ENCODE measurements around the gene TPRN. TPM values are rescaled to one million over a fixed set of nuclear protein-coding genes. Genes with fewer than 3 reads are reported as not detected.

The TPRN gene
- total RNA-seq, 1 experiment from 2014 or later, result 6.0 TPM

DNA sequence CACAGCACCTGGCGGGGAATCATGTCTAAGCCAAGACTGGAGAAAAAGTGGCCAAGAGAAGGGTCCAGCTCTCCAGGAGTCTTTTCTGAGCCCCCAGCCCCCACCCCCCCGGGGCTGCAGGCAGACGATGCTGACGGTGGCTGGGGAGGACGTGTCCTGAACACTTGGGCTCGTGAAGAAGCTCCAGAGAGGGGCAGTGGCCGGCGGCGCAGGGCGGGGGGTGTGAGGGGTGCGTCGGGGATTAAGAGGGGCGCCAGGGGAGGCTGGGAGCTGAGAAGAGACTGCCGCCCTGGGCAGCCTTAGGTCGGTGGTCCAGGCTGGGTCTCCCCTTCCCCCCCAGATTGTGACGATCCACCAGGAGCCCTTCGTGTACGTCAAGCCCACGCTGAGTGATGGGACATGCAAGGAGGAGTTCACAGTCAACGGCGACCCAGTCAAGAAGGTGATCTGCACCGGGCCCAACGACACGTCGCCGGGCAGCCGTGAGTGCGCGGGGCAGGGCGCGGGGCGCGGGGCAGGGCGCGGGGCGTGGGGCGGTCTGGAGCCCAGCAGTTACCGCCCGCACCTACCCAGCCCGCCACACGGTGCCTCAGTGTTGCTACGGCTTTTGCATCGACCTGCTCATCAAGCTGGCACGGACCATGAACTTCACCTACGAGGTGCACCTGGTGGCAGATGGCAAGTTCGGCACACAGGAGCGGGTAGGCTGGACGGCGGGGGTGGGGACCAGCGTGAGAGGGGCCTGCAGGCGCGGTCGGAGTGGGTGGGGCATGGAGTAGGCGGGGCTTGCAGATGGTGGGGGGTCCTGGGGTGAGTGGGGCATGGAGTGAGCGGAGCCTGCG, 39.6 kb downstream of the TPRN start:
- Histone ChIP-seq H3K9me3 (replicated peaks) (no peaks in the 10 kb centered on the region), H3K36me3 (no peaks in the 10 kb centered on the region), H3K27ac (no peak overlapping the region), H3K27me3 (replicated peaks) (peaks cover 82% of the 10 kb centered on the region), H3K4me1 (replicated peaks) (peaks cover 12% of the 10 kb centered on the region), H3K4me3 (no peak overlapping the region)
- DNase-seq (ENCODE audit: low read depth in 1 of 2, low spot score in 2 of 2), result no peak

DNA sequence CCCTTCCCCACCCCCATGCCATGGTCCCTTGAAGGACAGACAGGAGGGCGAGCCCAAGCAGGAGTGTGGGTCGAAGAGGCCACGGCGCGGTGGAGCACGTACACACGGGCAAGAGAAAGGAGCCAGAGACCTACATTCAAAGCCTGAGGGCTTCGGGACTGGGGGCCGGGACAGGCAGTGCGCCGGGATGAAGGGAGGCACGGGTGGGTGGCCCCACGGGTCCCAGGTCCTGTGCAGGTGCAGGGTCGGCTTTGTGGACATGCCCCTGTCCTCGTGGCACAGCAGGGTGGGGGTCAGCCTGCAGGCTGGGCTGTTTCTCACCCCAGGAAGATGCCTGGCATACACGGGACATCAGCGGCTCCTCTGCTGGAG, 40.5 kb downstream of the TPRN start:
- Histone ChIP-seq H3K4me1 (replicated peaks) (peaks cover 12% of the 10 kb centered on the region), H3K27ac (no peak overlapping the region), H3K9me3 (replicated peaks) (no peaks in the 10 kb centered on the region), H3K36me3 (no peaks in the 10 kb centered on the region), H3K4me3 (no peak overlapping the region), H3K27me3 (replicated peaks) (peaks cover 73% of the 10 kb centered on the region)
- no peak for DNase-seq (ENCODE audit: low read depth in 1 of 2, low spot score in 2 of 2)

DNA sequence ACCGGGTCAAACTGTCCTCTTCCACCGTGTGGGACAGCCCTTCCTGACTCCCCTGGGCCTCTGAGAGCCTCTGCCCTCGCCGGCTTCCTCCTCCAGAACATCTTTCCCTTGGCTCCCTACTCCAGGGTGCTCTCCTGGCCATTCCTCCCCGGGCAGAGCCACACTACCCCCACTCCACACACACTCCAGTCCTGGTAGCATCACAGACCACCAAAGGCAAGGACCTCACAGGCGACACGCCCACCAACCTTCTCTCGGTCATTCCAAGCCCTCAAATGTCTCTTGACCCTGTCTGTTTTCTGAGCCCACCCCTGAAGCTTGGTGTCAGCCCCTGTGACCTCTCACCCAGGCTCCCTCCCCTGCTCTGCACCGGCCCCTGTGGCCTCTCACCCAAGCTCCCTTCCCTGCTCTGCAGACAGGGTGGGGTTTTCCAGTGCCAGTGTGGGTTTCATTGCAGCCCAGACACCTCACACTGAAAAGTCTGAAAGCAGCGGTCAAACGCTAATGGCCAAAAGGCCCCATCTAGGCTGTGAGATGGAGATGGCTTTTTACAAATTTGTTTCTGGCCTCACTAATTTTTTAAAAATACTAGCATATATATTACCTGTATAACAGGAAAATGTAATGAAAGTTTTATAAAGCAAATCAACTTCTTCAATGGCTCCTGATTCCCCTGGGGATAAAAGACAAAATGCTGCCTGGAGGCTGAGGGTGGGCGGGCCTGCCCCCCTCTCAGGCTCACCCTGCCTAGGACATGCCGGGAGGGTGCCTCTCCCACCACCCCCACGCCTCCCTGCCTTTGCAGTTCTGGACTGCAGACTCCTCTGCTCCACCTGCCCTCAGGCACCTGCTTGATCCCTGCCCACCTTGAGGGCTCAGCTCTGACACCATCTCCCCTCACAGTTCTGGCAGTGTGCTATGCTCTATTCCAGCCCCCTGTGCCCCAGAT, 41.2 kb downstream of the TPRN start:
- Histone ChIP-seq H3K27me3 (replicated peaks) (peaks cover 66% of the 10 kb centered on the region), H3K9me3 (replicated peaks) (no peaks in the 10 kb centered on the region), H3K27ac (no peak overlapping the region), H3K4me1 (replicated peaks) (peaks cover 5% of the 10 kb centered on the region), H3K36me3 (no peaks in the 10 kb centered on the region), H3K4me3 (no peak overlapping the region)
- no peak for DNase-seq (ENCODE audit: low read depth in 1 of 2, low spot score in 2 of 2)

DNA sequence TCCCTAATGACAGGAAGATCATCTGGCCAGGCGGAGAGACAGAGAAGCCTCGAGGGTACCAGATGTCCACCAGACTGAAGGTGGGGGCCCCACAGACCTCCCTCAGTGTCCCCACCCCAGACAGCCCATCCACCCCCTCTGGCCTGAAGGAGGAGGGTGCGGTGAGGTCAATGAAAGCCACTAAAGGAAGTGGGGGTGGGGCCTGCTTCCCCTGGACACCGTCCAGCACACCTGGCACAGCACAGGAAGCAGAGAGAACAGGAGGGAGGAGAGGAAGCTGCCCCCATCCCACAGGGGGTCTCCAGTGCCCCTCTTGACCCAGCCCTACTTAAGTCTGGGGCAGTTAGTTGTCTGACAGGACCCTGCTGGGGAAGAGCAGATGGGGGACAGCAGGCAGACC, 41.9 kb downstream of the TPRN start:
- Histone ChIP-seq H3K27ac (no peak overlapping the region), H3K27me3 (replicated peaks) (peaks cover 59% of the 10 kb centered on the region), H3K4me1 (replicated peaks) (peaks cover 4% of the 10 kb centered on the region), H3K4me3 (no peak overlapping the region), H3K9me3 (replicated peaks) (no peaks in the 10 kb centered on the region), H3K36me3 (no peaks in the 10 kb centered on the region)
- DNase-seq (ENCODE audit: low read depth in 1 of 2, low spot score in 2 of 2), result no peak

DNA sequence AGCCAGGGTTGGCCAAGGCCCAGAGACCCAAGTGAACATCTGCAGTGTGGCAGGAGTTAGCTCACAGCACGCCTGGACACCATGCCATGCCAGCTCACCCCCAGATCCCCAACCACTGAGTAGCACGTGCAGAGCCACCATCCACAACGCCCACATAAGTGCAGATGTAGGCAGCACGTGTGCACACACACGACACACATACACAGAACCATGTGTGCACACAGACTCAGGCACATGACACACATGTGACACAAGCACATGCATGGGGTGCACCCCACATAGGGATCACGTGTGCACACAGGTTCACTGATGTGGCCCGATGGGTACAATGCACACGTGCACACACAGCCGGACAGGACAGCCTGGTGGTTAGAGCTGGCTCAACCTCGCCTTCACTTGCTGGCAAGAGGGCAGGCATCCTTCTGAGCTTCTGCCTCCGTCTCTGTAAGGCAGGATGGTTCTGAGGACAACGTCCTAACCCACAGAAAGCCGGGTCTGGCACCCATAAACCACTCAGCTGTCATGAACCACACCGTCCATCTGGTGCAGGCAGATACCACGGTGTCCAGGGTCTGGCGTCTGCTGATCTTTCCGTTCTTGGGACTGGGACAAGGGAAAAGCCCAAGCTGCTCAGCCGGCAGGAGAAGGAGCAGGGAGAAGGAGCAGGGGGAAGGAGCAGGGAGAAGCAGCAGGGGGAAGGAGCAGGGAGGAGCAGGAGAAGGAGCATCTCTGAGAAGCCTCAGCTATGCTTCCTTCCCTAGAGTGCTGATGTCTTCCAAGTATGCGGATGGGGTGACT, 42.7 kb downstream of the TPRN start:
- H3K27me3 ChIP-seq (replicated peaks), result peaks cover 51% of the 10 kb centered on the region
- peaks cover 4% of the 10 kb centered on the region for H3K4me1 ChIP-seq (replicated peaks)
- H3K9me3 ChIP-seq (replicated peaks), result no peaks in the 10 kb centered on the region
- H3K4me3 ChIP-seq, result no peak overlapping the region
- no peaks in the 10 kb centered on the region for H3K36me3 ChIP-seq
- H3K27ac ChIP-seq, result no peak overlapping the region
- DNase-seq (ENCODE audit: low read depth in 1 of 2, low spot score in 2 of 2), result no peak

DNA sequence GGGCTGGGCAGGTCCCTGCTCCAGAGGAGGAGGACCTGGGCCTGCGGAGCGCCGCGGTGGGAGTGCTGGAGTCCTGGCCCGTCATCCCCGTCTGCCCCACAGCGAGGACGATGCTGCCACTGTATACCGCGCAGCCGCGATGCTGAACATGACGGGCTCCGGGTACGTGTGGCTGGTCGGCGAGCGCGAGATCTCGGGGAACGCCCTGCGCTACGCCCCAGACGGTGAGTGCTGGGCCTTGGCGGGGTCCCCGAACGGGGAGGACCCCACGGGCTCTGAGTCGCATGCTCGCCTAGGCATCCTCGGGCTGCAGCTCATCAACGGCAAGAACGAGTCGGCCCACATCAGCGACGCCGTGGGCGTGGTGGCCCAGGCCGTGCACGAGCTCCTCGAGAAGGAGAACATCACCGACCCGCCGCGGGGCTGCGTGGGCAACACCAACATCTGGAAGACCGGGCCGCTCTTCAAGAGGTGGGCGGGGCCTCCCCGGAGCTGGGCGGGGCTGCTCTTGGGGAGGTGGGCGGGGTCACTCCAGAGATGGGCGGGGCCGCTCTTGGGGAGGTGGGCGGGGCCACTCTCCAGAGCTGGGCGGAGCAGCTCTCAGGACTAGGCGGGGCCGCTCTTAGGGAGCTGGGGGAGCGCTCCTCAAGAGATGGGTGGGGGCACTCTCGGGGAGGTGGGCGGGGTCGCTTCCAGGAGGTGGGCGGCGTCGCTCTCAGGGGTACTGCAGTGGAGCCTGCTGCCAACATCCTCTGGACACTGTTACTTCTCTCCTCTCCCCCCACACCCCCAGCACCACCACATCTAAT, 43.8 kb downstream of the TPRN start:
- Histone ChIP-seq H3K9me3 (replicated peaks) (no peaks in the 10 kb centered on the region), H3K36me3 (no peaks in the 10 kb centered on the region), H3K27ac (no peak overlapping the region), H3K27me3 (replicated peaks) (peaks cover 42% of the 10 kb centered on the region), H3K4me1 (replicated peaks) (peaks cover 4% of the 10 kb centered on the region), H3K4me3 (no peak overlapping the region)
- DNase-seq (ENCODE audit: low read depth in 1 of 2, low spot score in 2 of 2), result no peak

DNA sequence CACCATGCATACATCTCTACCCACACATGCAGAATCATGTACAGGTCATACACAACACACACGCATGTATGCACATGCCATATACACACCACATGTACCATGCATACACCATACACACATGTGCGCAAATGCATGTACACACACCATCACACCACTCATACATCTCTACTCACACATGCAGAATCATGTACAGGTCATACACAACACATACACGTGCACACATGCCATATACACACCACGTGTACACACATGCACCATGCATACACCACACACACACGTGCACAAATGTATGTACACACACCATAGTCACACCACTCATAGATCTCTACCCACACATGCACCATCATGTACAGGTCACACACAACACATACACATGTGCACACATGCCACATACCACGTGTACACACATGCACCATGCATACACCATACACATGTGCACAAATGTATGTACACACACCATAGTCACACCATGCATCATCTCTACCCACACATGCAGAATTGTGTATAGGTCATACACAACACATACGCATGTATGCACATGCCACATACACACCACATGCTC, 47.6 kb downstream of the TPRN start:
- Histone ChIP-seq H3K4me1 (replicated peaks) (peaks cover 4% of the 10 kb centered on the region), H3K27ac (no peak overlapping the region), H3K4me3 (no peak overlapping the region), H3K36me3 (no peaks in the 10 kb centered on the region), H3K9me3 (replicated peaks) (no peaks in the 10 kb centered on the region), H3K27me3 (replicated peaks) (peaks cover 26% of the 10 kb centered on the region)
- DNase-seq (ENCODE audit: low read depth in 1 of 2, low spot score in 2 of 2), result no peak

DNA sequence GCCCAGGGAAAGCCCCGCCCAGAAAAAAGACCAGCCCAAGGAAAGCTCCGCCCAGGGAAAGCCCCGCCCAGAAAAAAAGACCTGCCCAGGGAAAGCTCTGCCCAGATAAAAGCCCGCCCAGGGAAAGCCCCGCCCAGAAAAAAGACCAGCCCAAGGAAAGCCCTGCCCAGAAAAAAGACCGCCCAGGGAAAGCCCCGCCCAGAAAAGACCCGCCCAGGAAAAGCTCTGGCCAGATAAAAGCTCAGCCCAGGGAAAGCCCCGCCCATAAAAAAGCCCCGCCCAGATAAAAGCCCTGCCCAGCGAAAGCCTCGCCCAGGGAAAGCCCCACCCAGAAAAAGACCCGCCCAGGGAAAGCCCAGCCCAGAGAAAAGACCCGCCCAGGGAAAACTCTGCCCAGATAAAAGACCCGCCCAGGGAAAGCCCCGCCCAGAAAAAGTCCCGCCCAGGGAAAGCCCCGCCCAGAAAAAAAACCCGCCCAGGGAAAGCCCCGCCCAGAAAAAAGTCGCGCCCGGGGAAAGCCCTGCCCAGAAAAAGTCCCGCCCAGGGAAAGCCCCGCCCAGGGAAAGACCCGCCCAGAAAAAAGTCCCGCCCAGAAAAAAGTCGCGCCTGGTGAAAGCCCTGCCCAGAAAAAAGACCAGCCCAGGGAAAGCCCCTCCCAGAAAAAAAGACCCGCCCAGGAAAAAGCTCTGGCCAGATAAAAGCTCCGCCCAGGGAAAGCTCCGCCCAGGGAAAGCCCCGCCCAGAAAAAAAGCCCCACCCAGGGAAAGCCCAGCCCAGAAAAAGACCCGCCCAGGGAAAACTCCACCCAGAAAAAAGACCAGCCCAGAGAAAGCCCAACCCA, 49.7 kb downstream of the TPRN start:
- Histone ChIP-seq H3K4me1 (replicated peaks) (no peaks in the 10 kb centered on the region), H3K36me3 (no peaks in the 10 kb centered on the region), H3K4me3 (no peak overlapping the region), H3K27ac (no peak overlapping the region), H3K9me3 (replicated peaks) (no peaks in the 10 kb centered on the region), H3K27me3 (replicated peaks) (peaks cover 17% of the 10 kb centered on the region)
- DNase-seq (ENCODE audit: low read depth in 1 of 2, low spot score in 2 of 2), result peak; percentile 60 to 76

DNA sequence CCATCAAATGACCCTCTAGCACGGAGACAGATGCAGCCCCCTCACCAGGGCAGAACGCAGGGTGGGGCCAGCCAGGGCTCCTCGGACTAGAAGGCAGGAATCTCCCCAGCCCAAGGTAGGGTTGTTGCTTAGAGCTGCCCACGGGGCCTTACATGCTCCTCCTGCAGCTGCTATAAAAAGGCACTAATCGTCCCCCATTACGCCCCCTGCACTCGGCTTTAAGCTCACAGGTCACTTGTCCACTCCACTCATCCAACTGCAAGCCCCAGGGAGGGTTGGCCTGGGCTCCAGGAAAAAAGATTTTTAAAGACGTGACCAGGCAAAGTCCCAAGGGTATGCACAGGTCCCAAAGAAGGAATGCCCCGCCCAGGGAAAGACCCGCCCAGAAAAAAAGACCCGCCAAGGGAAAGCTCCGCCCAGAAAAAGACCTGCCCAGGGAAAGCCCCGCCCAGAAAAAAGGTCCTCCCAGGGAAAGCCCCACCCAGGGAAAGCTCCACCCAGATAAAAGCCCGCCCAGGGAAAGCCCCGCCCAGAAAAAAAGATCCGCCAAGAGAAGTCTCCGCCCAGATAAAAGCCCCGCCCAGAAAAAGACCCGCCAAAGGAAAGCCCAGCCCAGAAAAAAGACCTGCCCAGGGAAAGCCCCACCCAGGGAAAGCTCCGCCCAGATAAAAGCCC, 50.5 kb downstream of the TPRN start:
- Histone ChIP-seq H3K4me1 (replicated peaks) (no peaks in the 10 kb centered on the region), H3K27ac (no peak overlapping the region), H3K27me3 (replicated peaks) (peaks cover 17% of the 10 kb centered on the region), H3K4me3 (no peak overlapping the region), H3K36me3 (no peaks in the 10 kb centered on the region), H3K9me3 (replicated peaks) (no peaks in the 10 kb centered on the region)
- peak in 1 of 2 experiments; percentile 70 for DNase-seq (ENCODE audit: low read depth in 1 of 2, low spot score in 2 of 2)

DNA sequence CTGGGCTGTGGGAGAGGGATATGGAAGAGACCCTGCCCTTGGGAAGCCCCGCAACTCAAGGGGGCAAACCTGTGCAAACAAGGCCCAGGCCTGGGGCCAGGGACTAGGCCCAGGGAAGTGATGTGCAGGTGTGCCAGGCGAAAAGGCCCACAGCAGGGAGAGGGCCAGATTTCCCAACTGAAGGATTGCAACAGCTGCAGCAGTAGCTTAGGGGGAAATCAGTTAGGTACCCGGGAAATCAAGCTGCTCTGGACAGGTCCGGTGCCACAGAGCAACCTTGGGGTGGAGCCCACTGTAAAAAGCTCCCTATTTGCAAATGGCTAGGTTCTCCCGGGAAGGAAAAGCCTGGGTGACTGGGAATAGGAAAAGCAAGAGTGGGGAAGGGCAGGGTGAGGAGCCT, 51.2 kb downstream of the TPRN start:
- Histone ChIP-seq H3K27me3 (replicated peaks) (peaks cover 17% of the 10 kb centered on the region), H3K36me3 (no peaks in the 10 kb centered on the region), H3K9me3 (replicated peaks) (no peaks in the 10 kb centered on the region), H3K4me1 (replicated peaks) (no peaks in the 10 kb centered on the region), H3K4me3 (no peak overlapping the region), H3K27ac (no peak overlapping the region)
- no peak for DNase-seq (ENCODE audit: low read depth in 1 of 2, low spot score in 2 of 2)

DNA sequence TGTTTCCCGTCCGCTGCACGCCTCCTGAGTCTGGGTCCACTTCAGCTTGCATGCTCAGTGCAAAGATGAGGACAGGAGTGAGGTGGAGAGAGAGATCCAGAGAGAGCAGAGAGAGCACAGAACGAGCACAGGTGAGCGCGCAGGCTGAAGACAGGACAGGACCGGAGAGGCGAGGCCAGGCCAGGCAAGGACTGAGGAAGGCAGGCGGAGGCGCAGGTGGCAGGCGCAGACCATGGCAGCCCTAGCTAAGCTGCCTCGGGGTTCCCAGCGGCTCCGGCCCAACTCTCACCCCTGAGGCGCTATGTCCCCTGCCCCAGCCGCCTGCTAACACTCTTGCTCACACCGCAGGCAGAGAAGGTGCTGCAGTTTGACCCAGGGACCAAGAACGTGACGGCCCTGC, 51.9 kb downstream of the TPRN start:
- H3K27me3 ChIP-seq (replicated peaks), result peaks cover 17% of the 10 kb centered on the region
- DNase-seq (ENCODE audit: low read depth in 1 of 2, low spot score in 2 of 2), result no peak

DNA sequence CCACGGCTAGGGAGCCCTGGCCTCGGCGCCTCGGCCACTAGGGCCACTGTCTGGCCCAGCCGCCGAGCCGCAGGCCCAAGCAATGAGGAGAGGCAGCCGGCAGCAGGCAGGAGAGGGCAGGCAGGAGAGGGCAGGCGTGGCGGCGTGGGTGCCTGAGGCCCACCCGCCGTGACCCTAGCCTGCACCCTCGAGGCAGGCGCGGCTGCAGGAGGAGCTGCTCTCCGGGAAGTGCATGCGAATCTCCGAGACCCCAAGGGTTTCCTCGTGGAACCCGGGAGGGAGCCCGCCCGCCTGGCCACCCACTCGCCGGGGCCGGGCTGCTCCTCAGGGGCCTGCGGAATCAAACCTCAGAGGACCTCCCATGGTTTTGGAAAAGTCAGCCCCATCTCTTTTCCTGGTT, 52.3 kb downstream of the TPRN start:
- H3K27me3 ChIP-seq (replicated peaks), result peaks cover 17% of the 10 kb centered on the region
- H3K9me3 ChIP-seq (replicated peaks), result no peaks in the 10 kb centered on the region
- no peaks in the 10 kb centered on the region for H3K4me1 ChIP-seq (replicated peaks)
- no peak overlapping the region for H3K27ac ChIP-seq
- DNase-seq (ENCODE audit: low read depth in 1 of 2, low spot score in 2 of 2), result no peak
- no peak overlapping the region for H3K4me3 ChIP-seq
- H3K36me3 ChIP-seq, result no peaks in the 10 kb centered on the region

More for the DNA sequence above, 51.9 kb downstream of the TPRN start:
- H3K36me3 ChIP-seq, result no peaks in the 10 kb centered on the region
- no peak overlapping the region for H3K4me3 ChIP-seq
- no peaks in the 10 kb centered on the region for H3K9me3 ChIP-seq (replicated peaks)
- H3K27ac ChIP-seq, result no peak overlapping the region
- H3K4me1 ChIP-seq (replicated peaks), result no peaks in the 10 kb centered on the region
